GM12878 (cell line): ENCODE results near the gene CA11. TPM values are rescaled to one million over a fixed set of nuclear protein-coding genes. Genes with fewer than 3 reads are reported as not detected.

Experiments used
- ATAC-seq: fragments of 200-7000 bp; cut with Tn5 transposase; 3 replicates; pipeline ENCODE4 v1.9.1; 2020; ENCODE audit warnings: mild to moderate bottlenecking, moderate library complexity
- BruUV-seq: library from RNA; stranded (reverse); fragments of 400-500 nt; replicated peaks from 2 replicates; lab custom pipeline; 2021; lab: Mats Ljungman, UMichigan
- CTCF ChIA-PET: fragments of 300-600 bp; sonication (Branson Sonifier 250); formaldehyde crosslinking; extraction: SDS; loops from one replicate; lab custom pipeline; 2021; ENCODE audit warnings: inconsistent platforms; lab: Yijun Ruan, JAX
- POLR2A ChIA-PET: fragments of 350-600 bp; formaldehyde crosslinking; extraction: SDS; loops from one replicate; lab custom pipeline; 2021; ENCODE audit warnings: inconsistent platforms; lab: Charles Lee
- RAD21 ChIA-PET: fragments of 300-600 bp; sonication (Branson Sonifier 250); formaldehyde crosslinking; loops from one replicate; lab custom pipeline; 2023; ENCODE audit warnings: antibody characterized with exemption; ENCODE audit not compliant: unreplicated experiment; lab: Charles Lee
- SMC1A ChIA-PET: fragments of 300-600 bp; sonication (Branson Sonifier 250); formaldehyde crosslinking; loops from one replicate; lab custom pipeline; 2023; ENCODE audit not compliant: unreplicated experiment, uncharacterized antibody; lab: Charles Lee
- DNase-seq: peaks from one replicate; pipeline ENCODE4 v3.0.0-alpha.2; 2011; ENCODE audit warnings: low read depth, low spot score
- FAIRE-seq: peaks from 3 replicates; lab custom pipeline; 2011; peaks lifted over from hg19 to GRCh38; lab: Jason Lieb, UNC
- H2AFZ ChIP-seq: 2 replicates; pipeline ENCODE4 v1.6.0; 2011; ENCODE audit warnings: low read depth, low read length, control low read depth; ENCODE audit not compliant: control insufficient read depth
- H3K27ac ChIP-seq: 2 replicates; pipeline ENCODE4 v1.5.1; 2011; ENCODE audit warnings: control low read depth; ENCODE audit not compliant: control insufficient read depth, insufficient read depth
- H3K27me3 ChIP-seq, 2 experiments: replicated peaks in 1 of 2; 2 replicates each; pipeline versions ENCODE4 v1.6.0 to v1.6.1; 2011; ENCODE audit warnings: low read length in 1 of 2; ENCODE audit not compliant: control insufficient read depth in 2 of 2, insufficient read depth in 2 of 2
- H3K36me3 ChIP-seq, 2 experiments: 2 replicates each; pipeline ENCODE4 v1.5.1; 2011; ENCODE audit warnings: low read length in 1 of 2; ENCODE audit not compliant: control insufficient read depth in 2 of 2, insufficient read depth in 2 of 2
- H3K4me1 ChIP-seq: 2 replicates; pipeline ENCODE4 v1.6.1; 2011; ENCODE audit warnings: mild to moderate bottlenecking, low read length, moderate library complexity, mixed read lengths; ENCODE audit not compliant: control insufficient read depth, insufficient read depth
- H3K4me2 ChIP-seq: 2 replicates; pipeline ENCODE4 v1.6.0; 2011; ENCODE audit warnings: control low read depth; ENCODE audit not compliant: control insufficient read depth, insufficient read depth
- H3K4me3 ChIP-seq: fragments of 200-600 bp; sonication (generic); 2 replicates; pipeline ENCODE4 v1.5.1; 2016
- H3K79me2 ChIP-seq: 2 replicates; pipeline ENCODE4 v1.6.0; 2011; ENCODE audit warnings: low read length; ENCODE audit not compliant: control insufficient read depth, insufficient read depth
- H3K9ac ChIP-seq: 2 replicates; pipeline ENCODE4 v1.8.0; 2011; ENCODE audit warnings: low read length, control low read depth, mixed read lengths; ENCODE audit not compliant: control insufficient read depth, insufficient read depth
- H3K9me3 ChIP-seq: replicated peaks from 3 replicates; pipeline ENCODE4 v1.5.1; 2011; ENCODE audit warnings: mild to moderate bottlenecking, low read length; ENCODE audit not compliant: control insufficient read depth, insufficient read depth
- H4K20me1 ChIP-seq: 2 replicates; pipeline ENCODE4 v1.6.0; 2011; ENCODE audit not compliant: control insufficient read depth, insufficient read depth
- JUNB ChIP-seq: IDR thresholded peaks from 2 replicates; pipeline ENCODE4 v1.6.1; 2016; ENCODE audit warnings: antibody characterized with exemption, mild to moderate bottlenecking
- NFYA ChIP-seq: IDR thresholded peaks from 2 replicates; pipeline ENCODE4 v1.6.1; 2011; ENCODE audit warnings: low read depth, mild to moderate bottlenecking, low read length, improper control_type of control experiment, borderline replicate concordance
- NKRF ChIP-seq: fragments of 450-650 bp; conservative IDR thresholded peaks from 2 replicates; pipeline ENCODE4 v1.6.1; 2017; ENCODE audit warnings: mild to moderate bottlenecking, moderate library complexity
- RFX5 ChIP-seq: IDR thresholded peaks from 2 replicates; pipeline ENCODE4 v1.6.1; 2011; ENCODE audit warnings: low read depth, low read length, improper control_type of control experiment
- ZNF274 ChIP-seq: IDR thresholded peaks from one replicate; pipeline ENCODE4 v1.8.0; 2011; ENCODE audit not compliant: insufficient read length, insufficient read depth
- WGBS: methylation state at CpG from one replicate; pipeline ENCODE4 v1.1.6; 2016; ENCODE audit warnings: low lambda C conversion rate; ENCODE audit not compliant: insufficient replicate concordance, insufficient coverage; ENCODE audit errors: missing lambda C conversion rate; 5-methylcytosine and 5-hydroxymethylcytosine counted together
- in situ Hi-C: fragments of 300-500 bp; cut with MboI; formaldehyde crosslinking; loops from 9 replicates; pipeline ENCODE4 v1.14.3; 2018; ENCODE audit warnings: mixed read lengths
- intact Hi-C: fragments of 100-400 bp; cut with micrococcal nuclease; formaldehyde crosslinking; loops from one replicate; pipeline ENCODE4 v1.14.2; 2022; ENCODE audit not compliant: unreplicated experiment
- polyA plus RNA-seq, 11 experiments: library from polyadenylated mRNA; depleted of rRNA in 4 of 11; unstranded in 6 of 11; stranded (reverse) in 5 of 11; fragments of >200 nt; fragmentation: Nextera tagmentation in 4 of 11; fragmentation: Illumina TruSeq in 1 of 11; extraction: Ambion mirVana in 4 of 11; extraction: Trizol in 1 of 11; gene quantifications; 1 replicate in 1 of 11; 2 replicates in 10 of 11; pipeline versions ENCODE4 v1.2.1 to v1.2.3, GENCODE V29; 2011 to 2016; ENCODE audit warnings: inconsistent platforms in 2 of 11, missing spikeins in 2 of 11, low read depth in 1 of 11
- total RNA-seq, 4 experiments: library from RNA; depleted of rRNA in 3 of 4; stranded (reverse); fragments of >200 nt in 3 of 4; fragmentation: Illumina TruSeq in 1 of 4; extraction: Trizol in 1 of 4; gene quantifications; 2 replicates each; pipeline versions ENCODE4 v1.2.1 to v1.2.3, GENCODE V29; 2013 to 2021

Gene CA11
- total and polyA plus RNA-seq, 10 of the 15 experiments (the other 5 are each of a cell fraction or from before 2014, with no cell fraction given): 1.7 to 7.5 (median 2.4) TPM

GRCh38 chr19:48651683-48652048 is 5.7 kb upstream of the CA11 start:
- Histone ChIP-seq H3K36me3 (no peaks in the 10 kb centered on the region), H3K4me1 (peaks cover 15% of the 10 kb centered on the region), H3K4me3 (no peak overlapping the region), H3K4me2 (no peak overlapping the region), H2AFZ (peak overlapping the region; percentile 16; the same call in 1 of the 2 replicates), H3K27me3 (no peaks in the 10 kb centered on the region), H3K27ac (no peak overlapping the region), H3K79me2 (no peaks in the 10 kb centered on the region), H3K9me3 (no peaks in the 10 kb centered on the region), H3K9ac (no peak overlapping the region), H4K20me1 (no peaks in the 10 kb centered on the region)
- DNase-seq (no peak), FAIRE-seq (no peak), ATAC-seq (peak; percentile 31)
- in situ Hi-C loops: no loop called here
- ChIA-PET CTCF (interaction anchor here (0.8 to 1.5 kb wide), 4 partner anchors 24 to 342 kb away, joined by 3 to 5 read pairs (median 3); partner anchors contain the start of gene RUVBL2), POLR2A (no interaction called here), RAD21 (no interaction called here), SMC1A (interaction anchor here (1.5 kb wide), 1 partner anchor 144 kb away, joined by 4 read pairs; no protein-coding TSS in a partner anchor)
- WGBS: 53% methylated on average over 5 of the region's 5 CpGs
- BruUV-seq: no TSS peak
- intact Hi-C loops: no loop called here
- TF ChIP-seq NFYA (no peak), RFX5 (no peak), ZNF274 (no peak), NKRF (no peak), JUNB (no peak)
